Transverse colon (tissue), 3 donors: Measurements from ENCODE around the gene DVL1.

ENCODE experiments used
- POLR2A ChIP-seq: fragments of 450-650 bp; IDR thresholded peaks from one replicate; pipeline ENCODE4 v1.6.1; 2016; ENCODE audit warnings: antibody characterized with exemption, mild to moderate bottlenecking, moderate library complexity
- POLR2AphosphoS5 ChIP-seq, 3 donors: sonication (generic); formaldehyde crosslinking; IDR thresholded peaks; one replicate each; pipeline ENCODE4 v1.6.1; 2016; ENCODE audit warnings: antibody characterized with exemption in 3 of 3

DNA sequence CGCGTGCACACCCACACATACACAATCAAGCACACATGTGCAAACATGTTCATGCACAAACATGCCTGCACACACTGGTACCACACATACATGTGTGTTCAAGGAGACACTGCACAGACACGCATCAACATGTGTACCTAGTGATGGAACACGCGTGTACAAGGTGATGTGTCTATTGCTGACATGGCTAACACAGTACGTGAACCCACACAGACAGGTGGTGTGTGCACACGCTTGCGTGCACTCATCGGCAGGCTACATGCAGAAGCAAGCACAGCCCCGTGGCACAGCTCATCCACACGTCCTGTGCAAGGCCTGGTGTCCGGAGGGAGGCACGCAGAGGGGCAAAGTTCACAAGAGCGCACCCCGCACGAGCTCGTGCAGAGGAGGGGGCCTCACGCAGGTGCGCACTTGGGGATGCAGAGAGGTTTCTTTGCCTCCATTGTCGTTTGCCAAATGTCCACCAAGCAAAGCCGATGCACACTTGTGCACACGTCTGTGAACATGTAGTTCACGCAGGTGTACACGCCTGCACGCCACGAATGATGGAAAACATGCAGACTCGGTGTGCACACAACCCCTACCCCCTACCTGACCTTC lies 42.5 kb downstream of the DVL1 start:
- no peak for TF ChIP-seq POLR2AphosphoS5 (IDR thresholded peaks at IDR 0.05)
- no peak for TF ChIP-seq POLR2A
